HepG2 (cell line): ENCODE measurements around the gene RERE.

Experiments used
- CREB1 ChIP-seq, 2 experiments: fragments of 450-650 bp in 1 of 2; IDR thresholded peaks; 2 replicates each; pipeline ENCODE4 v1.6.1; 2016 to 2017; ENCODE audit warnings: control low read depth in 1 of 2, mild to moderate bottlenecking in 1 of 2, missing compliant biosample characterization in 1 of 2, missing genetic modification characterization in 1 of 2
- CTCF ChIP-seq: sonication (generic); formaldehyde crosslinking; IDR thresholded peaks from 2 replicates; pipeline ENCODE4 v1.5.0; 2020; ENCODE audit warnings: mild to moderate bottlenecking, missing genetic modification reagents, moderate library complexity
- ESRRA ChIP-seq: sonication (generic); formaldehyde crosslinking; IDR thresholded peaks from 2 replicates; pipeline ENCODE4 v1.5.1; 2020; ENCODE audit warnings: mild to moderate bottlenecking, low read depth, missing genetic modification reagents
- TCF7 ChIP-seq: sonication (generic); IDR thresholded peaks from 2 replicates; pipeline ENCODE4 v1.6.1; 2016; ENCODE audit warnings: antibody characterized with exemption, low read depth
- ZBTB33 ChIP-seq: sonication (generic); formaldehyde crosslinking; IDR thresholded peaks from 2 replicates; pipeline ENCODE4 v1.4.0; 2020; ENCODE audit warnings: missing genetic modification reagents
- ZNF512B ChIP-seq: sonication (generic); formaldehyde crosslinking; IDR thresholded peaks from 2 replicates; pipeline ENCODE4 v1.5.1; 2020; ENCODE audit warnings: missing genetic modification reagents, mild to moderate bottlenecking, borderline replicate concordance
- ZNF75D ChIP-seq: sonication (generic); formaldehyde crosslinking; IDR thresholded peaks from 2 replicates; pipeline ENCODE4 v1.8.1; 2023; ENCODE audit warnings: missing genetic modification reagents, mild to moderate bottlenecking, borderline replicate concordance

- TF ChIP-seq CTCF (CRISPR knock-in tag) (no peak), CREB1 (IDR thresholded peaks at IDR 0.05) (no peak), CREB1 (CRISPR knock-in tag; IDR thresholded peaks at IDR 0.05) (no peak), ZBTB33 (CRISPR knock-in tag) (no peak), ZNF75D (CRISPR knock-in tag) (no peak), ESRRA (no peak), ZNF512B (no peak), TCF7 (no peak)
These were observed 446.5 kb downstream of the RERE start for GRCh38 chr1:8370905-8371315.
